Measurements from ENCODE around the gene RPS6KA3.

GRCh38 chrX:20300822-20301221, 34.1 kb upstream of the RPS6KA3 start:
- TF ChIP-seq CTCF (IDR thresholded peaks at IDR 0.05) (no peak), POLR2A (IDR thresholded peaks at IDR 0.05) (no peak)

Measured in uterus (tissue), 2 donors.